ENCODE measurements around the gene KCTD2.

KCTD2 gene

GRCh38 chr17:75077496-75078283 lies 30.7 kb downstream of the KCTD2 start:
- no peak for DNase-seq (ENCODE audit: low read depth)

- DNase-seq (ENCODE audit: low read depth), result no peak
Observed at GRCh38 chr17:75078284-75079022, 31.4 kb downstream of the KCTD2 start.

GRCh38 chr17:75079023-75079373 lies 32.0 kb downstream of the KCTD2 start:
- DNase-seq (ENCODE audit: low read depth), result no peak

- DNase-seq (ENCODE audit: low read depth), result no peak
Observed at GRCh38 chr17:75081611-75082540, 34.9 kb downstream of the KCTD2 start.

- DNase-seq (ENCODE audit: low read depth), result no peak
Observed at GRCh38 chr17:75082683-75083082, 35.7 kb downstream of the KCTD2 start.

GRCh38 chr17:75084039-75084660 lies 37.1 kb downstream of the KCTD2 start:
- no peak for DNase-seq (ENCODE audit: low read depth)

- no peak for DNase-seq (ENCODE audit: low read depth)
Observed at GRCh38 chr17:75086496-75087181, 39.6 kb downstream of the KCTD2 start.

- no peak for DNase-seq (ENCODE audit: low read depth)
Observed at GRCh38 chr17:75087182-75087557, 40.1 kb downstream of the KCTD2 start.

- DNase-seq (ENCODE audit: low read depth), result no peak
Observed at GRCh38 chr17:75087558-75088453, 40.8 kb downstream of the KCTD2 start, which contains the start of gene SLC16A5. Gene SLC16A5 (plus strand): TSS chr17:75087954. CDS start chr17:75093637, 5,683 bp downstream.

- no peak for DNase-seq (ENCODE audit: low read depth)
Observed at GRCh38 chr17:75088465-75089417, 41.7 kb downstream of the KCTD2 start.

- DNase-seq (ENCODE audit: low read depth), result no peak
Observed at GRCh38 chr17:75090871-75091854, 44.1 kb downstream of the KCTD2 start.

- DNase-seq (ENCODE audit: low read depth), result no peak
Observed at GRCh38 chr17:75091855-75092327, 44.9 kb downstream of the KCTD2 start.

GRCh38 chr17:75093548-75094158 lies 46.6 kb downstream of the KCTD2 start:
- DNase-seq (ENCODE audit: low read depth), result no peak

GRCh38 chr17:75094871-75095399 lies 47.9 kb downstream of the KCTD2 start:
- DNase-seq (ENCODE audit: low read depth), result no peak

GRCh38 chr17:75096082-75096625 lies 49.1 kb downstream of the KCTD2 start:
- no peak for DNase-seq (ENCODE audit: low read depth)

GRCh38 chr17:75097865-75098264 lies 50.8 kb downstream of the KCTD2 start:
- no peak for DNase-seq (ENCODE audit: low read depth)

- no peak for DNase-seq (ENCODE audit: low read depth)
Observed at GRCh38 chr17:75098861-75099260, 51.8 kb downstream of the KCTD2 start.

Data from stimulated activated CD8-positive, alpha-beta memory T cell treated with anti-CD3 and anti-CD28 coated beads, Interleukin-15, amount 100 ng/mL, for 1 hour (primary cell).